Measurements from ENCODE around the gene ANKIB1. TPM values are rescaled to one million over a fixed set of nuclear protein-coding genes. Genes with fewer than 3 reads are reported as not detected.

Gene ANKIB1
- total RNA-seq (50.6 and 60.4 TPM in 2 replicates), polyA plus RNA-seq (38.1 and 53.4 TPM in 2 replicates), polyA minus RNA-seq (ENCODE audit: low replicate concordance) (58.4 and 61.1 TPM in 2 replicates)
- 21.3 and 30.3 TPM in 2 replicates for polyA plus RNA-seq (2012)

GRCh38 chr7:92245487-92246359 is at the start of gene ANKIB1, which contains the start of gene KRIT1:
Gene ANKIB1, plus strand, starts transcription at chr7:92245974. Its CDS starts 49,005 bp downstream, at chr7:92294979.
Gene KRIT1, minus strand, starts transcription at chr7:92245914. Its CDS starts 3,779 bp downstream, at chr7:92242135.
- H3K4me2 ChIP-seq (ENCODE audit: extremely low read depth, insufficient read depth, low read length) = peak within 1 kb of the TSS; percentile 94
- H3K4me3 ChIP-seq (replicated peaks in 1 of 4; ENCODE audit: control extremely low read depth in 1 of 4, insufficient read depth in 1 of 4, low read depth in 3 of 4, low read length in 4 of 4) = peak within 1 kb of the TSS; percentile 92 to 99 (median 94)
- peaks cover 2% of the 10 kb centered on the region for H3K36me3 ChIP-seq (ENCODE audit: control insufficient read depth, insufficient read depth, low read length)
- no peaks in the 10 kb centered on the region for H3K9me3 ChIP-seq (ENCODE audit: control insufficient read depth, insufficient read depth, low read depth, low read length)
- H2AFZ ChIP-seq (ENCODE audit: low read length) = peak within 1 kb of the TSS; percentile 99
- TF ChIP-seq CTCF (conservative IDR thresholded peaks at IDR 0.05 in 1 of 2, IDR thresholded peaks at IDR 0.05 in 1 of 2; ENCODE audit: low read depth in 1 of 2, low read length in 2 of 2) (peak in 1 of 2 donors; percentile 7), EZH2 (IDR thresholded peaks at IDR 0.05; ENCODE audit: low read length, missing control alignments) (no peak)
- peak; percentile 76 to 78 for DNase-seq (ENCODE audit: low read depth in 2 of 2)
- H3K27me3 ChIP-seq (ENCODE audit: control insufficient read depth, insufficient read depth, low read length) = no peaks in the 10 kb centered on the region
- peaks cover 4% of the 10 kb centered on the region for H3K4me1 ChIP-seq (ENCODE audit: control insufficient read depth, extremely low read depth, insufficient read depth, low read length)
- H3K27ac ChIP-seq (ENCODE audit: insufficient read depth, low read length) = peak within 1 kb of the TSS; percentile 76
- peak within 1 kb of the TSS; percentile 87 for H3K9ac ChIP-seq (ENCODE audit: insufficient read depth, low read length)
- no peaks in the 10 kb centered on the region for H4K20me1 ChIP-seq (ENCODE audit: control insufficient read depth, extremely low read depth, insufficient read depth, low read length)
- H3K79me2 ChIP-seq (ENCODE audit: control insufficient read depth, insufficient read depth, low read length) = peaks cover 59% of the 10 kb centered on the region

GRCh38 chr7:92200791-92201190 is 45.0 kb upstream of the ANKIB1 start:
- Histone ChIP-seq H3K4me3 (replicated peaks in 1 of 4; ENCODE audit: control extremely low read depth in 1 of 4, insufficient read depth in 1 of 4, low read depth in 3 of 4, low read length in 4 of 4) (no peak overlapping the region), H3K9ac (ENCODE audit: insufficient read depth, low read length) (no peak overlapping the region), H3K27ac (ENCODE audit: insufficient read depth, low read length) (no peak overlapping the region), H3K27me3 (ENCODE audit: control insufficient read depth, insufficient read depth, low read length) (no peaks in the 10 kb centered on the region), H3K4me2 (ENCODE audit: extremely low read depth, insufficient read depth, low read length) (no peak overlapping the region), H3K36me3 (ENCODE audit: control insufficient read depth, insufficient read depth, low read length) (peaks cover 4% of the 10 kb centered on the region), H3K79me2 (ENCODE audit: control insufficient read depth, insufficient read depth, low read length) (no peaks in the 10 kb centered on the region), H3K4me1 (ENCODE audit: control insufficient read depth, extremely low read depth, insufficient read depth, low read length) (no peaks in the 10 kb centered on the region), H4K20me1 (ENCODE audit: control insufficient read depth, extremely low read depth, insufficient read depth, low read length) (no peaks in the 10 kb centered on the region), H2AFZ (ENCODE audit: low read length) (no peak overlapping the region), H3K9me3 (ENCODE audit: control insufficient read depth, insufficient read depth, low read depth, low read length) (no peaks in the 10 kb centered on the region)
- no peak for TF ChIP-seq EZH2 (IDR thresholded peaks at IDR 0.05; ENCODE audit: low read length, missing control alignments)
- no peak for TF ChIP-seq CTCF (conservative IDR thresholded peaks at IDR 0.05 in 1 of 2, IDR thresholded peaks at IDR 0.05 in 1 of 2; ENCODE audit: low read depth in 1 of 2, low read length in 2 of 2)
- no peak for DNase-seq (ENCODE audit: low read depth in 2 of 2)

GRCh38 chr7:92205987-92206386 is 39.8 kb upstream of the ANKIB1 start:
- no peak for TF ChIP-seq EZH2 (IDR thresholded peaks at IDR 0.05; ENCODE audit: low read length, missing control alignments)
- TF ChIP-seq CTCF (conservative IDR thresholded peaks at IDR 0.05 in 1 of 2, IDR thresholded peaks at IDR 0.05 in 1 of 2; ENCODE audit: low read depth in 1 of 2, low read length in 2 of 2) = no peak
- H3K79me2 ChIP-seq (ENCODE audit: control insufficient read depth, insufficient read depth, low read length) = peaks cover 2% of the 10 kb centered on the region

More at GRCh38 chr7:92205987-92206386, 39.8 kb upstream of the ANKIB1 start:
- Histone ChIP-seq H2AFZ (ENCODE audit: low read length) (no peak overlapping the region), H3K36me3 (ENCODE audit: control insufficient read depth, insufficient read depth, low read length) (peaks cover 4% of the 10 kb centered on the region), H4K20me1 (ENCODE audit: control insufficient read depth, extremely low read depth, insufficient read depth, low read length) (no peaks in the 10 kb centered on the region), H3K9me3 (ENCODE audit: control insufficient read depth, insufficient read depth, low read depth, low read length) (no peaks in the 10 kb centered on the region), H3K4me1 (ENCODE audit: control insufficient read depth, extremely low read depth, insufficient read depth, low read length) (no peaks in the 10 kb centered on the region), H3K27ac (ENCODE audit: insufficient read depth, low read length) (no peak overlapping the region), H3K9ac (ENCODE audit: insufficient read depth, low read length) (no peak overlapping the region), H3K4me3 (replicated peaks in 1 of 4; ENCODE audit: control extremely low read depth in 1 of 4, insufficient read depth in 1 of 4, low read depth in 3 of 4, low read length in 4 of 4) (no peak overlapping the region), H3K4me2 (ENCODE audit: extremely low read depth, insufficient read depth, low read length) (no peak overlapping the region), H3K27me3 (ENCODE audit: control insufficient read depth, insufficient read depth, low read length) (no peaks in the 10 kb centered on the region)
- no peak for DNase-seq (ENCODE audit: low read depth in 2 of 2)
